SKM-1 treated with dmso at 0.1 percent for 144 hours (cell line): Measurements from ENCODE around the gene CXorf65.

Source experiments
- DNase-seq: peaks from one replicate; lab custom pipeline; 2025; ENCODE audit not compliant: unreplicated experiment; lab: John Stamatoyannopoulos, UW

Gene CXorf65

DNA sequence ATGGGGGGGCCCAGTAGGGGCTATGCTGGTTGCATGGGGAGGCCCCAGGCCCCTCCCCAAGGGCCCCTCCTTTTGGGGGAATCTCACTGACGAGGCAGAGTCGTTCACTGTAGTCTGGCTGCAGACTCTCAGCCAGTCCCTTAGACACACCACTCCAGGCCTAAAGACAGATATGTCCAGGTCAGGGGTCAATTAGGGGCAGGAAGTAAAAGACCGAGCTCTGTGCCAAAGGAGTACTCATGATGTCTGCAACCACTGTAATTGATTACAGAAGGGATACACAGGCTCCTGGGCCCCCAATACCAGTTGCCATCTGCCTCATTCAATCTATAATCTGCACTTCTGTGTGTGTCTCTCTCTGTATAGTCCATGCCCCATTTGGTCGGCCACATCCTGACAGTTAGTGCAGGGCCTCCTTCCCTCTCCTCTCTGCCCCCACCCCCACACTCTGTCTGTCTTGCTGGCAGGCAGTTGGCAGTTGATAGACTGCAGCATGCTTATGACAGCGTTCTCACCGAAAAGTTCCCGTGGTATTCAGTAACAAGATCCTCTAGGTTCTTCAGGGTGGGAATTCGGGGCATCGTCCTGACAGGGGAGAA is 1.3 kb upstream of the CXorf65 start:
- DNase-seq = peak; percentile 35

DNA sequence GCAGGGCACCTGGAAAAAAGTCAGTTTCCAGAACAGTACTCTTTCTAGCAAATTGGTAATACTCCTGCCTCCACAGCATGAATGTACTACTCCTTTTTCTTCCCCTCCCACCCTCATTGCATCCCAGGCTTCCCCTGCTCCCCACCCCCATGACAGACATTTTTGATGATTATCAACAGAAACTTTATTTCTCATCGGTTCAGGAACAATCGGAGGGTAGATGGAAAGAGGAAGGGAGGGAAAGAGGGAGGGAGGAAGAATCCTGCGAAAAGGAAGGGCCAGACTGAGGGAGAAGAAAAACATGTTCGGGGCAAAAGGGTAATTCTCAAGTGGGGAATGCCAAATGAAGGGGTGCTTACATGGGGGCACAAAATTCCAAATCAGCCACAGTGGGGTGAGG is 705 bp upstream of the CXorf65 start:
- no peak for DNase-seq

DNA sequence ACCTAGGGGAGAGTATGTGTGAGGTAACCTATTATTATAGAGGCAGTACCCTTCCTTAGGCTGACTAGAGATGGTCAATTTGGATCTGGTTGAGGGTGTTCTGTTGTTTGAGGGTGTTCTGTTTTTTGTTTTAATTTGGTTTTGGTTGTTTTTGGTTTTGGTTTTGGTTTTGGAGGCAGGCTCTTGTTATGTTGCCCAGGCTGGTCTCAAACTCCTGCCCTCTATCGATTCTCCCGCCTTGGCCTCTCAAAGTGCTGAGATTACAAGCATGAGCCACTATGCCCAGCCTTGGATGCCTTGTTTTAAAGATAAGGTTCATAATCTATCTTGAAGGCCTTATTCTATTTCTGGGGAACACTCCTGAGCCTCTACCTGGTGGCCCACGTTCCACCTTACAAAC is 912 bp downstream of the CXorf65 start:
- no peak for DNase-seq

DNA sequence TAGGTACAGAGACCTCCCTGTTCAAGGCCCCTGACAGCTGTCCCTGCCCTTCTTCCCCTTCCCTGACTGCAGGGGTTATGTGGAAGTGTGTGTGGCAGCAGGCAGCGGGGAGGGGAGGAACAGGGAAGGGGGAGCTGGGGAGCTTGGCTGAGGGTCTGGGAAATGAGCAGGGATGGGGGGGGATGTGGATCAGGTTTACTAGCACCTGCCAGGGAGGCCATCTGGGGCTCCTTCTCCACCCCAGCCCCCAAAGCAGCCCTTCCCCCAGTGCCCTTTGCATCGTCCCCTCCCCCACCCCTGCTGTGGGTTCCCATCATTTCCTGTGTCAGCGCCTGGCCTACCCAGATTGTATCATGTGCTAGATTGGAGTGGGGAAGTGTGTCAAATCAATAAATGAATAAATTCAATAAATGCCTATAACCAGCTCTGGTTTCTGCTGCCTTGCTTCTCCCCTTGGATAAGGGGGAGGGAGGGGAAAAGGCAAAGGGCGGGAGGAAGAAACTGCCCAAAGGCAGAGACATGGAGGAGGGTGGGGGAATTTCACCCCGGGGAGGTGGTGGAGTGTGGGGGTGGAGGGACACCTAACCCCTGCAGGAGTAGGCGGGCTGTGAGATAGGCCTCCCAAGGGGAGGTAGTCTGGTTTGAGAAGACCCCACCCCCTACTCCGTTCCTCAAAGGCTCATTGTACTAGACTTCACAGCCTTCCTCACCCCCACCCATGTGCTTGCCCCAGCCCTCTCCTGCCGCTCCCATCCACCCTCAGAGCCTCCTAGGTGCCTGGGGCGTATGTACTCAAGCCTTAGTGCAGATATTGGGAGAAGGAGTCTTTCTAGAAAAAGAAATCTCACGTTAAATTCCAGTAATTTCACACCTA is 3.2 kb downstream of the CXorf65 start:
- DNase-seq = peak; percentile 38

DNA sequence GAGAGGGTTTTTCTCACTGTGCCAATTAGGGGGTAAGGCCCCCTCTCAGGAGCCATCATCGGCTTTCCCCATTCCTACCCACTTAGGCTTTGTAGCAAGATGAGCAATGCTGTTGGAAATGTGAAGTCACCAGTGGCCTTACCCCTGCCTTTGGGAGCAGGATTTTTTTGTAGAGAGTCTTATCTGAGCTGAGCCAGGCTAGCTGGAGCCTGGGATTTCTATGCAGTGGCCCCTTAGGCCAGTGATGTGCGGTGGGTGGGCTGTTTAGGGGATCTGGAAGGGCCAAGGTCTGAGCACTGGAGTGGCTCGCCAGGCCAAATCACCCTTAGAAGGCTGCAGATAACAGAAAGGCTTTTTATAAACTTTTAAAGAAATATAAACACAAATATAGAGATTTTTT is 4.2 kb downstream of the CXorf65 start:
- DNase-seq = no peak

DNA sequence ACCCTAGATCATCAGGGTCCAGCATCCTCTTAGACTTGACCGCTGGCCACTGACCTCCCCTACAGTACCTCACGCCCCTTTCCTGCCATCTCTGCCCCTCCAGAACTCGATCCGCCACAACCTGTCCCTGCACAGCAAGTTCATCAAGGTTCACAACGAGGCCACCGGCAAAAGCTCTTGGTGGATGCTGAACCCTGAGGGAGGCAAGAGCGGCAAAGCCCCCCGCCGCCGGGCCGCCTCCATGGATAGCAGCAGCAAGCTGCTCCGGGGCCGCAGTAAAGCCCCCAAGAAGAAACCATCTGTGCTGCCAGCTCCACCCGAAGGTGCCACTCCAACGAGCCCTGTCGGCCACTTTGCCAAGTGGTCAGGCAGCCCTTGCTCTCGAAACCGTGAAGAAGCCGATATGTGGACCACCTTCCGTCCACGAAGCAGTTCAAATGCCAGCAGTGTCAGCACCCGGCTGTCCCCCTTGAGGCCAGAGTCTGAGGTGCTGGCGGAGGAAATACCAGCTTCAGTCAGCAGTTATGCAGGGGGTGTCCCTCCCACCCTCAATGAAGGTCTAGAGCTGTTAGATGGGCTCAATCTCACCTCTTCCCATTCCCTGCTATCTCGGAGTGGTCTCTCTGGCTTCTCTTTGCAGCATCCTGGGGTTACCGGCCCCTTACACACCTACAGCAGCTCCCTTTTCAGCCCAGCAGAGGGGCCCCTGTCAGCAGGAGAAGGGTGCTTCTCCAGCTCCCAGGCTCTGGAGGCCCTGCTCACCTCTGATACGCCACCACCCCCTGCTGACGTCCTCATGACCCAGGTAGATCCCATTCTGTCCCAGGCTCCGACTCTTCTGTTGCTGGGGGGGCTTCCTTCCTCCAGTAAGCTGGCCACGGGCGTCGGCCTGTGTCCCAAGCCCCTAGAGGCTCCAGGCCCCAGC is 5.7 kb downstream of the CXorf65 start:
- DNase-seq = no peak

DNA sequence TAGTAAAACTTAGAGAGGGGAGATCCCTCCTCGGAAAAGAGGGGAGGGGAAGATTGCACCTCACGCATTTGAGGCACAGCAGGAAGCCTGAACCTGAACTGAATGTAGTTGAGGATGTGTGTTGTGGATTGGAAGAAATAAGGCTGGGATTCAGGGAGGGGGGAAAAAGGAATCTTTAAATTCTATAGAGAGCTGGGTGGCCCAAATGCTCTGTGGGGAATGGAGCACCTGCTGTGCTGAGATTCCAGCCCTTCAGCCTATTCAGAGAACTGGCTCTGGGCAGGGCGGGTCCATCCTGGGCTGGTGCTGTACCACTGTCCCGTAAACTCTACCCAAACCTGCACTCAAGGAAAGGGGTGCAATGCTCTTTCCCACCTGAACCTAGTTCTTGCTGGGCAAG is 6.8 kb downstream of the CXorf65 start:
- no peak for DNase-seq

DNA sequence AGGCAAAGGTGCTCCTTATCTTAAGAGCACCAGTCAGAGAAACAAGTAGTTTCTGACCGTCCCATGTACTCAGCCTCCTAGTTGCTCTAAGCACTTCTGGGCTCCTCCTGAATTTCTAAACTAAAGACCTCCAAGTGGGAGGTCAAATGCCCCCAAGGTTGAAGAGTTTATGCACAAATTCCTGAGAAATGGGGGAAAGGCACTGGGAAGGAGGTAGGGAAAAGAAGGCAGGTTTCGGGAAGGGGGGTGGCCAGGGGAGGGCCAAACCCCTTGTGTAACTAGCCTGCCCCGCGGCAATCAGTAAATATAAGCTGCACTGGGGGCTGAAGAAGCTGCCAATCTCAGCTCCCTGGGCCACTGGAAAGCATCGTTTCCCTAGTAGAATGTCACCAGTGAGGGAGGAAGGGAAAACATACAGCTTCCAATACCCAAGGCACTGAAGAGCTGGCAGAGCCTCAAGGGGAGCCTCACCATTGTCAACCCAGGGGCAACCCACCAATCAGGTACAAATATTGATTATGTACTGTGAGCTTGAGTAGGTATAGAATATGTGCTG is 7.5 kb downstream of the CXorf65 start:
- no peak for DNase-seq

DNA sequence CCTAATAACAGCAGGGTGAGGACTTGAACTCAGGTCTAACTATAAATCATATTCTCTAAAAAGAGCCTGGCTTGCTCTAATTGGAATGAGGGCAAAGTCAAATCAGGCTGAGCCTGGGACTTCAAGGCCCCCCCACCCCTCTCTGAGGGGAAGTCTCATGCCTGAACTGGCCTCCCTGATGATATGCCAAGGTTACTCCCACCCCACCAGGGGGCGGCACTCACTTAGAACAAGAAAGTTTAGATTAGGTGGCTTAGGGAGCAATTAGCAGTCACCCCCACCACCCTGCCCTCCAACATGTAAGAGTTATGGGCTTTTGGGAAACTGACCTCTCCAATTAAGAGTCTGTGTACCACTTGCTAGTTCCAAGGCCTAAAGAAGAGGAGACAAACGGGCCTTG is 8.2 kb downstream of the CXorf65 start:
- peak; percentile 47 for DNase-seq

DNA sequence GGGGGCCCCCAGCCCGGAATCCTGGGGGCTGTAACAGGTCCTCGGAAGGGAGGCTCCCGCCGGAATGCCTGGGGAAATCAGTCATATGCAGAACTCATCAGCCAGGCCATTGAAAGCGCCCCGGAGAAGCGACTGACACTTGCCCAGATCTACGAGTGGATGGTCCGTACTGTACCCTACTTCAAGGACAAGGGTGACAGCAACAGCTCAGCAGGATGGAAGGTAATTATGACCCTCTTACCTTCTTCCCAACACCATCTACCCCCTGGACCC is 9.8 kb downstream of the CXorf65 start:
- DNase-seq = no peak

DNA sequence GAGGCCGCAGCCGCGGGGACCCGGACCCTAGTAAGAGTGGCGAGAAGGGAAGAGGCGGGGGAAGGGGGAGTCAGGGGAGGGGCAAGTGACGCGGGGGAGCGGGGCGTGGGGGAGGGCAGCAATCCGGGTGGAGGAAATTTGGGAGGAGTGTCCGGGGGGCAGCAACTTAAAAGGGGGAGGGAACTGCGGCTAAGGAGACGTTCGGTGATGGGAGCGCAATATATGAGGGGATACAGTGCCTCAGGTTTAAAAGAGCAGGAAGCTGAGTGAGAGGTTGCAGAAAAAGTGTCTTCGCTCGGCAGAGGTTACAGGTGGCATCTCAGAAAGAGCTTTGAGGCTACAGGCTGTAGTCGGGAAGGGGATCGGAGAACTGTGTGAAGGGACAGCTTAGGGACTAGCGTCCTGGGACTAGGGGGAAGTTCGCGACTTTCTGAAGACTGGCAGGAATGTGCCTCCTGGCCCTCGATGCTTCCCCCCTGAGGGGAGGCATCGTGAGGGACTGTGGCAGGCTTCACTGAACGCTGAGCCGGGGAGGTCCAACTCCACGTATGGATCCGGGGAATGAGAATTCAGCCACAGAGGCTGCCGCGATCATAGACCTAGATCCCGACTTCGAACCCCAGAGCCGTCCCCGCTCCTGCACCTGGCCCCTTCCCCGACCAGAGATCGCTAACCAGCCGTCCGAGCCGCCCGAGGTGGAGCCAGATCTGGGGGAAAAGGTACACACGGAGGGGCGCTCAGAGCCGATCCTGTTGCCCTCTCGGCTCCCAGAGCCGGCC is 10.4 kb downstream of the CXorf65 start:
- peak; percentile 32 for DNase-seq

DNA sequence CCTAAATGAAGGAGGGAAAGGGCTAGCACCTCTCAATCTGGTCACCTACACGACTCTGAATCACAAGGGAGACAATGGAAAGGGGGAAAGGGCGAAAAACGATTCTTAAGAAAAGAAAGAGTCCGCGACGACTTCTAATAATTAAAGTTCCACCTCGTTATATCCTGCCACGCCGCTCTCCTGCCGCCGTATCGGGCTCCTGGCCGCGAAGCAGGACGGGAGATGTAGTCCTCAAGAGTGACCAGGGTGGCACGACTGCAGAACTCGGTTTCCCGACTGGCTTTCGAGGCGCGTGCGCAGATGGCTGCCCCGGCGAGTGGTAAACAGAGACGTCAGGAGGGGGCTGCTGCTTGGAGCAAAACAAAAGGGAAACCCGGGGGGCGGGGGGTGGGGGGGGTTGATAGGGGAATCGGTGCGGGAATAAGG is 11.0 kb downstream of the CXorf65 start, which contains the start of gene FOXO4:
Gene FOXO4, plus strand, starts transcription at position 297 of the 426 bp plus-strand sequence. CDS start 678 bp downstream, outside the sequence.
- peak; percentile 71 for DNase-seq

DNA sequence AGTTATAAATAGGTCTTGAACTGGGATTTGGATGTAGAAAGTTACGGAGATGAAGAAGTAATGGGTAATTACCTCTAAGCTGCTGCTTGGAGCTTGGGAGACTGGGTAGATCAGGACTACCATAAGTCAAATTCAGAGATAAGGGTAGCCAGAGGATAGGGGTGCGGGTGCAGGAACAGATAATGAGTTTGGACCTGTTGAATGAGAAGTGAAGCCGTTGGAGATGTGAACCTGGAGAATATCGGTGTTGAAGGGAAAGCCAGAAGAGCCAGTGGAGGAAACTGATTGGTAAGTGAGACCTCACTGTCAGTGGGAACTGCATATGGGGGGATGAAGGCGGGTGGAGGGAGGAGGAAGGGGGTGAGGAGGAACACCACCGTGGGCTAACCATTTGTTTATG is 11.5 kb downstream of the CXorf65 start:
- DNase-seq = no peak

DNA sequence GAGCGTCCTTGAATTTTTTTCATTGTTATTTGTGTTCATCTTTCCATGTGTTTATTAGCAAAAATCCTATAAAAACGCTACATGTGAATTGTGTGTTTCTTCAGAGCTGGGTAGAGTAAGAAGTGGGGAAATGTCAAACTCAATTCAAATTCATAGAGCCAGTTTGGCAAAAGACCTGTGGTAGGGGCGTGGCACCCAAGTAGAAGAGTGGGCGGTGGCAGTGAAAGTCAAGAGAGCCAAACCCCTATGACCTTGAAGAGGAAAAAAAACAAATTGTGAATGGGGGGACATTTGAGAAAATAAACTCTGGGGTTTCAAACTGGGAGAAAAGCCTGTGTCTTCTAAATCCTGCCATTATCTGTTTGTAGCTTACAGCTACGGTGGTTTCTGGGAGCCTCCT is 15.3 kb downstream of the CXorf65 start:
- no peak for DNase-seq

DNA sequence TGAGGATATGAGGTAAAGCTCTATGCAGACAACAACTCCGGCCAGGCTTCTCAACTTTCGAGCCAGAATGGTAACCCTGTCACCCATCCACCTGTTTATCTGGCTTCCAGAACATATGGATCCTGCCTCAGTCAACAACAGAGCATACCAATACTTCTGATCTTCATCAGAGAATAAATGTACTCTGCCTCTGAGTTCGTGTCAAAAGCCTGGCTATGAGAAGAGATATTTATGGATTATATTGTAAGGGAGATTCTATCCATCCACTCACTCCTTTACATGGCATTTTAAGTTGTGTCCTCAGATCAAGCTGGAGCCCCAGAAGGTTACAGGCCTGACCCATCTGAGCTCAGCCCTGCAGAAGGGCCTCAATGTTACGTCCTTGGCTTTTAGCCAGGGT is 20.6 kb downstream of the CXorf65 start:
- DNase-seq = no peak

DNA sequence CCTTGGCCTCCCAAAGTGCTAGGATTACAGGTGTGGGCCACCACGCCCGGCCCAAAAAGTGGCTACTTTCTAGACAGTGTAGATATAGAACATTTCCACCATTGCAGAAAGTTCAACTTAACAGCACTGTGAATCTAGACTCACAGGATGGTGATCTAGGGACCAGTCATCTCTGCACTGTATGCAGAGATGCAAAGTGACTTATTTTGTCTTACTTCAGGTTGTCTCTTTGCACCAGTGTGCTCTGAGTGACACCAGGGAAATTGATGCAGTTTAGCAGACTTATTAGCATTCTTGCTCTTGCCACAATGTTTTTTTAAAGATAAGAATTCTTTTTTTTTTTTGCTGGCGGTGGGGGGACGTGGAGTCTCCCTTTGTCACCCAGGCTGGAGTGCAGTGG is 23.7 kb downstream of the CXorf65 start:
- DNase-seq = no peak

DNA sequence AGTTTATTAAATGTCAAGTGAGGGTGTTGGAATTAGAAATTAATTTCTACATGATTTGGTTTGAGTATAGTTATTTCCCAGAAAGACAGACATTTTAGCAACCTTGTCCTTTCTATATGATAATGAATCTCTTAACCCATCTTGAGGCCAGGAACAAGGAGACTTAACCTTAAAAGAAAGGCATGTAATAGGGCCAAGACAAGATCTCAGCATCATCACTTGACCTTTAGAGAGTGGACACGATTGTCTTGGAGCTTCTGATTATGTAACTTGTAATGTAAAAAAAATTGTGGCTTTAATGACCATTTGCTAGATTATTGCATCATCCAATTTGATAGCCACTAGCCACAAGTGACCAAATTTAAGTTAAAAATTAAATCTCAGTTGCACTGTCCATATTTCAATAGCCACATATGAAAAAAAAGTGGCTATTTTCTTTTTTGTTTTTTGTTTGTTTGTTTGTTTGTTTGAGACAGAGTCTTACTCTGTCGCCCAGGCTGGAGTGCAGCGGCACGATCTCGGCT is 24.4 kb downstream of the CXorf65 start:
- DNase-seq = no peak

DNA sequence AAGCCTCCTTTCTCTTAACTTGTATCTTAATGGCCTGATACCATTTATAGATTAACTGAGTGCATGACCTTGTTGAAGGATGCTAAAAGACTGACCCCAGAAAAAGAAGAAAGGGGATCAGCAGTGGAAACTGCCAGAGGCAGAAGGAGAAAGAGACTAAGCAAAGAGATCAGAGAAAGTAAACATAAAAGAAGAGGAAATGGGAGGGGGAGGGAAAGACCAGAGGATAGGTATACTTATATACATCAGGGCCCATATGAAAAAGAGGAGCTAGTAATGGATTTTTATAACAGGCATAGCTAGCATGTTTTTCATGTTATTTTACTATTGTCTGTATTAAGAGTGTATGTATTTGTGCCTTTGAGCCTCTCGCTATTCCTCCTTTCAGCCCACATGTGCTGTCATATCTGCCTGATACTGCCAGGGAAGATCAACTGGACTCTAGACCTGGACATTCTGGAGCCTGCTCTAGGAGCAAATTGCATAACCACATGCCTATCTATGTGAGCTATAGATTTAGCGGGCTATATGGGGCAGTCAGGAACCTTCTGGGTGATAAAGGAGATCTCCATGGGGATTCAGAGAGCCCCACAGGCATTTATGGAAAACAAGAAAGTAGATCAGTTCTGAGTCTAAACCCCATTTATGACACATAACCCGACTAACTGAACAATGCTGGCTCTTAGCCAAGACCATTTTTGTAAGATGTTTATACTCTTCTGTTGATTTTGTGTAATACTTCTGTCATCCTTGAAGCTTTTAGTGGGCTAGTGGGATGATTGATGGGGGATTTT is 25.0 kb downstream of the CXorf65 start:
- DNase-seq = no peak

DNA sequence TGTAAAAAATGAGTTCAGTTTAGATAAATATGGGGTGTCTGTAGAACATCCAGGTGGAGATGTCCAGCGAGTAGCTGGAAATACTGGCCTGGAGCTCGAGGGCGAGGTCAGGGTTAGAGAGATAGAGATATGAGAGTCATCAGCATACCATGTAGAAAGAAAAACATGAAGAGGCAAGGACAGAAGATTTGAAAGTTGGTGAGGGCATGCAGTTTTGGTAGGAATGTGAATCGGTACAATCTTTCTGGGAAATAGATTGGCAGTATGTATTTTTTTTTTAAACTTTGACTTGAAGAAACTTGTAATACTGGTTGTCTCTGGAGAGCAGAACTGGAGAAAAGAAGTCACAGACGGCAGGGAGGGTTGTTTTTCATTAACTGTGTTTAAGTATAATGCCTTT is 36.0 kb downstream of the CXorf65 start:
- no peak for DNase-seq
